ENCODE measurements around the gene FBXO42.
"Not testable (repeated sequence)": the region's sequence is repeated elsewhere in the genome, so short reads cannot be mapped to it uniquely, and the experiment has no call there.

Gene FBXO42

DNA sequence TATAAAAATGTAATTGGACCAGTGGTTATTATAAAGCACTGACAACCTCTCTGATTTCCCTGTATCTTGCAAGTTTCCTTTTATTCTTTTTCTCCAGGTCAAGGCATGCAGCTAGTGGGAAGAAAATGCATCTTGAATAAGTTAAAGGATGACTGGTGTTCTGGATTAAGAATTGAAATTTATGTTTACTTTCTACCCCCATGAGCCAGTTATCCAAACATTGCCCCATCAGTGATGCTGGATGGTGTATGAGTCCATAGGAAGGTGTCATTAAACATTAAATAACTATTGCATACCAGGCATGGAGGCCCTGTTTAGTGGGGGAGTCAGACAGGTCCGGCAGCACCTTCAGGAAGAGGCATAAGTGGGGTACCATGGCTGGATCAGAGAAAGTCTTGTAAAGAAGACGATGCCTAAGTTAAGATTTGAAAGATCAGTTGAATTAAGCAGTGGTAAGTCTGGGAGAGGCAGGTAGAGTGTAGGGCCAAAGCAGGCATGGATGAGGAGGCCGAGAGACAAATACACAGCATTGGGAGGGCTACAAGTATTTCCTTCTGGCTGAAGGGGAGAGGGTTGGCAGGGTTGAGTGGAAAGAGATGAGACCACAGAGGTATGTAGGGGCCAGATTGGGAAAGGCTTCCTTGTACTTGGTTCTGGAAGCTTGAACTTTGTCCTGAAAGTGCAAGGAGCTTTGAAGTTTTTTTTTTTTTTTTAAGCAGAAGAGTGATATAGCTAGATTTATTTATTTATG, 20.4 kb upstream of the FBXO42 start:
- peak; percentile 30 for DNase-seq (ENCODE audit: low spot score)

DNA sequence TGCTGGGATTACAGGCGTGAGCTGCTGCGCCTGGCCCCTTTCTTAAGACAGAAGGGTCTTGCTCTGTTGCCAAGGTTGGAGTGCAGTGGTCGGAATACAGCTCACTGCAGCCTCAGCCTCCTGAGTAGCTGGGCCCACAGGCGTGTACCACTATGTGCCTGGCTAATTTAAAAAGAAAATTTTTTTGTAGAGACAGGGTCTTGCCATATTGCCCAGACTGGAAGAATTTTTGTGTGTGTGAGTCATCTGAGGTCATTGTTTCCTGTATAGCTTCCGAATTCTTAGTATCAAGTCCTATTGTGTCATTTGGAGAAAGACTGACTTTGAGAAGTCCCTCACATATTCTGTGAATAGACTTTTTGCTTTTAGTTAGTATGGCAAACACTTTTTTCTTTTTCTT, 19.4 kb upstream of the FBXO42 start:
- peak; percentile 37 for DNase-seq (ENCODE audit: low spot score)

DNA sequence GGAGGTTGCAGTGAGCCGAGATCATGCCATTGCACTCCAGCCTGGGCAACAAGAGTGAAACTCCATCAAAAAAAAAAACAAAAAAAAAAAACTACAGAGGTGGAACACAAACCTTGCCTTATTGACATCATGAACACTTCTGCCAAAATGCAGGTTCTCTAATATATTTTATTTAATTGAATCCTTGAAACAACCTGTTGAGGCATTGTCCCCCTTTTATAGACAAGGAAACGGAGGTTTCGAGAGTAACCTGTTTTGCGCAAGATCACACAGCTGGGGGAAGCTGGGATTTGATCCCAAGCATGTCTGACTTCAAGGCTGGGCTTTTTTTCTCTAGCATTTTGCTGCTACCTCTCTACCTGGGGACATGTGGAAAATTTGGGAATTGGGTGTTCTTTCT, 17.5 kb upstream of the FBXO42 start:
- DNase-seq (ENCODE audit: low spot score), result no peak

DNA sequence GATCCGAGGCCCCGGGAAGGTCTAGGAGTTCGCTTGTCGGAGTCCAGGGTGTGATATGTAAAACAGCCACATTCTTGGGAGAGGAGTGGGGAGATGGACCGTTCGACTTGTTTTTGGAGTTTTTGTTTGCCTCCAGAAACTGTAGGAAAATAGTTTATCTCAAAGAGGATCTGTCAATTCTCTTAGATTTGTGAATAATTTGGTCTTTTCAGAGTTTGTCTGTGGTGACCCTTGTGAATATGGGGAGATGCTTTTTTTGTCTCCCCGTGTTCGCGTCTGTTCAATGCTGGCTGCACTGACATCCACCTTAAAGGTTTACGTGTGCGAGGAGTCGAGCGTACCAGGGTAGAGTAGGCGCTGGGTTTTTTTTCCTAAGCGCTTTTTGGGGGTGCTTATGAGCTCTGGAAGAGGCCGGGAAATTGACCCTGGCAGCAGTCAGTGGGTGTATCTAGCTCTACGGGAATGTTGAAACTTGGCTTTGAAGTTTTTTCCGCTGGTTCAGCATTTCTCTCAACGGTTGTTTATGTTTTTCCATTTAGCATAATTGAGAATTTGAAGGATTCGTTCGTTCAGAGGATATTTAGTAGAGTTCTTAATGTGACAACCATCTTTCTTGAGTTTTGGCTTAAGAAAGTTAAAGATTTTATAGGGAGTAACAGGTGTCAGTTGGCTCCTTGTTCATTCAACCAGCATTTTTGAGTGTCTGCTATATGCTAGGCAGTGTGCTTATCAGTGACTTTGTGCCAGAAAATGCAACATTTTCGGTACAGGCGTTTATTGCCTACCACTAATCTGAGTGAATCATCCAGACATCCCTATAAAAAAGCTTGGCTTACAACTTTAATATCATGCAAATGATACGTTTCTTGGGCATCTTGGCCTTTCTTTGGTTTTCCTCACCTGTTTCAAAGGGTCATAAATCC, 15.9 kb upstream of the FBXO42 start:
- DNase-seq (ENCODE audit: low spot score), result no peak

DNA sequence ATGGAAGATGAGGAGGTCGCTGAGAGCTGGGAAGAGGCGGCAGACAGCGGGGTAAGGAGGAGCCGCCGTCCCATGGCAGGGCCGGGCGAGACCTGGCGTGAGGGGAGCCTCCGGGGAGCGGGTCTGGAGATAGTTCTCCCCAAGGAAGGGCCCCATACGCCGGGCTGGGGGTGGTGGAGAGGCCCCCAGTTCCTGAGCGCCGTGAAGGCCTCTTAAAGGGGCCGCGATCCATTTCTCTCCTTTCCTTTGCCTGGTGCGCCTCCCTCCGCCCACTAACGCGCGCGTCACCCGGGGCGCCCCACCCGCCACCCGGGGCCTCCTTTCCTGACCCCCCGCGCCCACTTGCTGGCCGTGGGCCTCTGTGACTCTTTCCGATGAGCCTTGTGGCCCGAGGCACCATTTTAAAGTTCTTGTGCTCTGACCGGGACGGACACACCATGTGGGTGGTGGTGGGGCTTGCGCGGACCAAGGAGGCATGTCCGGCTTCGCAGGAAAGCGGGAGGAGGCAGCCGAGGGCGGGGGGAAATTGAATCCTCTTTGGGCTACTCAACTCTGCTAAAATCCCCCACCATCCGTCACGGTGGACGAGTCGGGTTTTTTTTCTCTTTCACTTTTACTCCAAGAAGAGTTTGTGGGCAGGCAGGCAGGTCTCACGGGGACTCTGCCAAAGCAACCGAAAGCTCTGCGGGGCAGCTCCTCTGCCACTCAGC, 15.1 kb upstream of the FBXO42 start:
- peak; percentile 87 for DNase-seq (ENCODE audit: low spot score)

DNA sequence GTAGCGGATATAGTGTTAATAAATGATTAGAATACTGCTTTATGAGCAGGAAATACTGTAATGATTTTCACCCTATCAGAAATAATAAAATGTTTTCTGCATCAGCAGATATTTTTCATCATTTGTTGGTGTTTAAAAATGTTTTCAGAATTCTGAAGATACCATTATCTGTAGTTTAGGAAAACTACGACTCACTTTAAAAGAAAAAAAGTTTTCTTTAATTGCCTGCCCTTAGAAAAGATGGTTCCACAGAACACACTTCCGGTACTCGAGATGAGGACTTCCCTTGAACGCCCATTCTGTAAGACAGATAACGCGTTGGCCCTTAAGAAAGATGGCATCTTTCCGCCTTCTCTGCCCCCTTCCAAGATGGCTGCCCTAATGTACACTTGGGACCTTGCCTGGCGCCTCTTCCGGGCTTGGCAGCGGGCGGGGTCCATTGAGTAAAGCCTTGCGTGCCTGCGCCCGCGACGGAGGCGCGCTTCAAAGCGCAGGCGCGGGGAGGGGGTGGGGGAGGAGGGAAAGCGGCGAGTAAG, 14.5 kb upstream of the FBXO42 start, which contains the start of gene SZRD1:
Gene SZRD1, plus strand, starts transcription at position 521 of the 536 bp plus-strand sequence. CDS start 16 bp downstream, outside the sequence.
- DNase-seq (ENCODE audit: low spot score), result peak; percentile 99

DNA sequence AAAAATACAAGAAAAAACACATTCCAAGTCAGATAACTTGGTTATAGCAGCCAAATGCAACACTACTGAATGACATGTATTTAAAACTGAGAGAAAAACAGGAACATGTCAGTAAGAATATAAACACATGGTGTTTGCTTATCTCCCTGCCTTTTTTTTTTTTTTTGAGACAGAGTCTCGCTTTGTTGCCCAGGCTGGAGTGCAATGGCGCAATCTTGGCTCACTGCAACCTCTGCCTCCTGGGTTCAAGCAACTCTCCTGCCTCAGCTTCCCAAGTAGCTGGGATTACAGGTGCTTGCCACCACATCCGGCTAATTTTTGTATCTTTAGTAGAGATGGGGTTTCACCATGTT, 12.8 kb upstream of the FBXO42 start:
- not testable (repeated sequence) for DNase-seq (ENCODE audit: low spot score)

DNA sequence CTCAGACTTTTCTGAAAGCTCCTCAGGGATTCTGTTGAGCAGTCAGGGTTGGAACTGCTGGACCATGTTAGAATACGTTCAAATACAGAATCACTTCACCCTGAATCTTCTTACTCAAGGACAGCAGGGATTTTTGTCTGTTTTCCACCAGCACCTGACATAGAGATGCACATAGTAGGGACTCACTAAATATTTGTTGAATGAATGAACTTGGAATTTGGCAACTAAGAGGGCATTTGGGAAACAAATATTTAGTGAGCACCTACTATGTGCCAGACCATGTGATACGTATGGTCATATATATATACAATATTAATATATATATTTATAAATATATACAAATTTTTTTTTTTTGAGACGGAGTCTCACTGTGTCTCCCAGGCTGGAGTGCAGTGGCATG, 4.6 kb upstream of the FBXO42 start:
- DNase-seq (ENCODE audit: low spot score), result no peak

DNA sequence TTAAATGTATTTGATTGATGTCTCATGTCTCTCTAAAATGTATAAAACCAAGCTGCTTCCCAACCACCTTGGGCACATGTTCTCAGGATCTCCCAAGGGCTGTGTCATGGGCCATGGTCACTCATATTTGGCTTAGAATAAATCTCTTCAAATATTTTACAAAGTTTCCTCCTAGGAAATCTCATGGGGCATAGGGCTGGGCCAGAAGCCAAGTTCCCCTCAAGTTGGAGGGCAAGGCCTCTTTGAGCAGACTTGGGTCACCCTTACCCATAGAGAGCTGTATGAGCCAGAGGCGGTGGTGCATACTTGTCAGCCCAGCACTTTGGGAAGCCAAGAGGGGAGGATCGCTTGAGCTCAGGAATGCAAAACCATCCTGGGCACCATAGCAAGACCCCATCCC, 2.3 kb upstream of the FBXO42 start:
- DNase-seq (ENCODE audit: low spot score), result no peak

DNA sequence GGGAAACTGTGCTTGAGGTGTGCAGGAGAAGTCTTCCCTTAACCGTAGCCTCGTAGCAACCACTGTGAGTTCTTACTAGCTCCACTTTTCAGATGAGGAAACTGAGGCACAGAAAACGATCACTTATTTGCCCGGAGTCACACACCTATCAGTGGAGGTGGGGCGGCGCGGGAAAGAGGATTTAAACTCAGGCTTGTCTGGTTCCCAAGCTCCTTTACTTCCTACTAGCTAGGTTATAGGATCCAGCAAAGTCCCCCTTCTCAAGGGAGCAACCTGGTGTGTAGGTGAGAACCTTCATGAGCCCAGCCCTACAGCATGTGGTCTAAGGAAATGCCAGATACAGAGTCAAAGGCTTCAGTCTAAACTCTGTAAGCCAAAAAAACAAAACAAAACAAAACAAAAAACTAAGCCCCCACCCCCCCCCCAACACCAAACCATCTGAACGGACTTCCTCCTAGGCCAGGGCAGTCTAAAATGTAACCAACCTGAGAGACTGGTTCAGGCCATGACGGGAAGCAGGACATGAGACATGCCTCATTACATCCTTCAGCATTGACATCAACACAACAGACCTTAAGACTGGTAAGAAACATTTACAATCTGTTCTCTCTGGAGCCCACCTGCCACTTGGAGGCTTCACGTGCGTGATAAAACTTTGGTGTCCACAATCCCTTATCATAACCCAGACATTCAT, 709 bp upstream of the FBXO42 start:
- DNase-seq (ENCODE audit: low spot score), result peak; percentile 64

DNA sequence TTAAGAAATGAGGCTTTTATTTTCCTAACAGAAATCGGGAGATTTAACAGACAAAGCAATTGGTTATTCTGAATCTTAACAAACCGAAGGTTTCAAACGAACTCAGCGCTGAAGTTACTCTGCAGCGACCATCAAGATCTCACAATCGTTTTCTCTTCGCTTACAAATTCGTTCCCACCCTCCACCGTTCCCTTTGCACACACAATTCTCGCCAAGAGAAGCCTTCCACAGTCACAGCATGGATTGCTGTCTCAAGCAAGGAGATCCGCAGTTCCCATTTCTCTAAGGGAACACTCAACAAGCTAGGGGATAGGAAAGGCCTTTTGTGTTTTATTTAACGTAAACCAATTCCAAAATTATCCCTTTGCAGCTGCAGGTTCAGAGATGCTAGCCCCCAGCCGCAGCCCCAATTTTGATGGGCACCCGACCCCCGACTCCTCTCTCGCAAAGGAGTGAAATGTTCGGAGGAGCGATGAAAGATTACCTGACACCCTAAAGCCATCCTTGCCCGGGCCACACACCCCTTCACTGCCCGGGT, 755 bp downstream of the FBXO42 start:
- DNase-seq (ENCODE audit: low spot score), result peak; percentile 31

DNA sequence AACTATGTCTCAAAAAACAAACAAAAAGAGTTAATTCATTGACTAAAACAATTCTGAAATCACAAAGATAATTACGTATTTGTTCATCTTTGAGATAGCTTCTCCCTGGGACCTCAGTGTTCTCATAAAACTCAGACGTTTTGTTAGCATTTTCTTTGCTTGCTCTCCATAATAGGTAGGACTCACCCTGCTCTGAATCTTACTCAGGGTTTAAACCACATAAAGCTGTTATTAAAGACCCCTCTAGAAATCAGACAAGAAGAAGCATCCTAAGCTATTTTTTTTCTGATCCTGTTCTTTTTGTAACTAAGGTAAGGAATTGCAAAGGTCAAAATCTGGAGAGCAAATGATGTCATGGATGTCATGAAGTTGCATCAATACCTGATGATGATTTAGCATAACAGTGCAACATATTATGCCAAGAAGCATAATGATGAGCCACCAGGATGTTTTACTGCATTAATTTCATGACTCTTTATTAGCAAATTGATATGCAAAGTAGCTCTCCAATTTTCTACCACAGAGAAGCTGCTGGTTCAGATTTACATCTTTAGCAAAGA, 2.4 kb downstream of the FBXO42 start:
- DNase-seq (ENCODE audit: low spot score), result no peak

DNA sequence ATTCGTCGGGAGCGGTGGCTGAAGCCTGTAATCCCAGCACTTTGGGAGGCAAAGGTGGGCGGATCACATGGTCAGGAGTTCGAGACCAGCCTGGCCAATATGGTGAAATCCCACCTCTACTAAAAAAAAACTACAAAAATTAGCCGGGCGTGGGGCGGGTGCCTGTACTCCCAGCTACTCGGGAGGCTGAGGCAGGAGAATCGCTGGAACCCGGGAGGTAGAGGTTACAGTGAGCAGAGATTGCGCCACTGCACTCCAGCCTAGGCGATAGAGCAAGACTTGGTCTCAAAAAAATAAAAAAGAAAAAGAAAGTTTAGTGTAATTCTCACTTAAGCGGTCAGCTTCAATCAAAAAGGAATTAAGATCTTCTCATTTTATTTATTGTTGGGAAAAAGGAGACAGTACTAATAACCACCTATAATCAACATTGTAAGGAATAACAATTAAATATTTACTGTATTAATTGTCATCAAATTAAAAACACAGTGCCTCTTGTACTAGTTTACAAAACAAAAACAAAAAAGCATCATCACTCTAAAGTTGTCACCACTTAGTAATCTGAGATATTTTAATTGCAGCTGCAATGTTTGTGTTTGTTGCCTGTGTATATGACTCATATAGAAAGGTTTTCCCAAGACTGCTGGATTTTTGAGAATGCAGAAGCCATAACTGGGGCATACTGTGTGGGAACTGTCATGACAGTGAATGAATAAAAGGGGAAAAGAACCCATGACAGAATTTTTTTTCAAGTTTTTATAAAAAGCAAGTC, 3.7 kb downstream of the FBXO42 start:
- peak; percentile 49 for DNase-seq (ENCODE audit: low spot score)

DNA sequence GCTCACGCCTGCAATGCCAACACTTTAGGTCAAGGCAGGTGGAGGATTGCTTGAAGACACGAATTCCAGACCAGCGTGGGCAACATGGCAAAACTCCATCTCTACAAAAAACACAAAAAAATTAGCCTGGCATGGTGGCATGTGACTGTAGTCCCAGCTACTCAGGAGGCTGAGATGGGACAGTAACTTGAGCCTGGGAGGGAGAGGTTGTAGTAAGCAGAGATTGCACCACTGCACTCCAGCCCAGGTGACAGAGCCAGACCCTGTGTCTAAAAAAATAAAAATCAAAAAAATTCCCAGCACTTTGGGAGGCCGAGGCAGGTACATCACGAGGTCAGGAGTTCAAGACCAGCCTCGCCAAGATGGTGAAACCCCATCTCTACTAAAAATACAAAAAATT, 9.0 kb downstream of the FBXO42 start:
- DNase-seq (ENCODE audit: low spot score), result not testable (repeated sequence)

DNA sequence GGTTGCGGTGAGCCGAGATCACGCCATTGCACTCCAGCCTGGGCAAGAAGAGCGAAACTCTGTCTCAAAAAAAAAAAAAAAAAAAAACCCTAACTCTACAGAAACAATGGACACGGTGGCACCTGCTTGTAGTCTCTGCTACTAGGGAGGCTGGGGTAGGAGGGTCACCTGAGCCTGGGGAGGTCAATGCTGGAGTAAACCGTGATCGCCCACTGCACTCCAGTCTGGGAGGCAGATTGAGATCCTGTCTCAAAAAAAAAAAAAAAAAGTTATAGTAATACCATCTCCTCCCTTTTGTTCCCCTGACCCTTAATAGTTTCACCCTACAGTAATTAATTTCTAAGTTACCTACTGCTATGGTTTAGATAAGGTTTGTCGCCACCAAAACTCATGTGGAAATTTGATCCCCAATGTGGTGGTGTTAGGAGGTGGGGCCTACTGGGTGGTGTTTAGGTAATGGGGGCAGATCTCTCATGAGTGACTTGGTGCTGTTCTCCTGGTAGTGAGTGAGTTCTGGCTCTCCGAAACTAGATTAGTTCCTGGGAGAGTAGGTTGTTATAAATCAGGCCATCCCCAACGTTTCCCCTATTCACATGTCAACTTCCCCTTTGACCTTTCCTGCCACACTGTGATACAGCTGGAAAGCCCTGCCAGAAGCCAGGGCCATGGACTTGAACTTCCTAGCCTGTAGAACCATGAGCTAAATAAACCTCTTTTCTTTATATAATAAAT, 9.8 kb downstream of the FBXO42 start:
- no peak for DNase-seq (ENCODE audit: low spot score)

DNA sequence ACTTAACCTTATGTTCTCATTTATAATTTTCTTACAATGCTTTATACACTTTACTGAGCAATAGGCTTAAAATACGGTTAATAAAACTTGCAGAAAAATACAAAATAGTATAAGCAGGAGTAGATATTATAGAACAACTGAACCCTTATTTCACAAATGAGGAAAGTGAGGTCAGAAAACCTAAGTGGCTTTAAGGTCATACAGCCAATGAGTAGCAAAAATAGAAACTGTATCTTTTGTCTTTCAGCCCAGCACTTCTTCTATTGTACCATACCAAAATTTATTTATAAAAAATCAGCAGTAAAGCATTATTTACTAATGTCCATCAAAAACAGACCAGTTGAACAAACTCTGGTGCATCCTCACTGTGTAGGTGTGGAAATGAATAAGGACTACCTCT, 11.6 kb downstream of the FBXO42 start:
- DNase-seq (ENCODE audit: low spot score), result no peak

DNA sequence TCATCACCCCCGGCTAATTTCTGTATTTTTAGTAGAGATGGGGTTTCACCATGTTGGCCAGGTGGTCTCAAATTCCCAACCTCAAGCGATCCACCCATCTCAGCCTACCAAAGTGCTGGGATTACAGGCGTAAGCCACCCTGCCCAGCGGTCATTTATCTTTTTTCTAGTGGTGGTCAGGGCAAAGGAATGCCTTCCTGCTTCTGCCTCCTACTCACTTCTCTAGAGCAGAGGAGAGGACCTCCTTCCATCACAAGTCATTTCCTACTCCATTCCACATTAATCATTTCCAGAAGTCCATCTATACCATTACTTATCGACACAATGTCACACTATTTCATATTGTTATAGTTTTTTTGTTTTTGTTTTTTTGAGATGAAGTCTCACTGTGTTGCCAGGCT, 13.3 kb downstream of the FBXO42 start:
- no peak for DNase-seq (ENCODE audit: low spot score)

DNA sequence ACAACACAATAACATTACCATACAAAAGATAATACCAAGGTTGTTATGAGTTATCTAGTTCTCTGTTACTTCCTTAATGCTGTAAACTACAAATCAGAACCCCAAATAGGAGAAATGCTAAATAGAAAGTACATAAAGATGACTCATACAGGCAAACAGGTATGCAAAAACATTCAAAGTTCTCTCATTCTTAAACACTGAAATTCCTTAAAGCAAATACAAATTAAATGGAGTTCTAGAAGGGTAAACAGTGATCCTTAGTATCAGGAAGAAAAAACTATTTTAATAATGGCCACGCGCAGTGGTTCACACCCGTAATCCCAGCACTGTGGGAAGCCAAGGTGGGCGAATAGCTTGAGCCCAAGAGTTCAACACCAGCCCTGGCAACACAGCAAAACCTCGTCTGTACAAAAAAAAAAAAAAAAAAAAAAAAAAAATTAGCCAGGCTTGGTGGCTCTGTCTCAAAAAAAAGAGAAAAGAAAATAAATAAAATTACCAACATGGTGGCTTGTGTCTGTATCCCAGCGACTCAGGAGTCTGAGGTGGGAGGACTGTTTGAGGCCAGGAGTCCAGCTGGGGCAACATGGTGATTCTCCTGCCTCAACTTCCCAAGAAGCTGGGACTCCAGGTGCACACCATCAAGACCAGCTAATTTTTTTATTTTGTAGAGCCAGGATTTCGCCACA, 17.5 kb downstream of the FBXO42 start:
- DNase-seq (ENCODE audit: low spot score), result peak; percentile 42

DNA sequence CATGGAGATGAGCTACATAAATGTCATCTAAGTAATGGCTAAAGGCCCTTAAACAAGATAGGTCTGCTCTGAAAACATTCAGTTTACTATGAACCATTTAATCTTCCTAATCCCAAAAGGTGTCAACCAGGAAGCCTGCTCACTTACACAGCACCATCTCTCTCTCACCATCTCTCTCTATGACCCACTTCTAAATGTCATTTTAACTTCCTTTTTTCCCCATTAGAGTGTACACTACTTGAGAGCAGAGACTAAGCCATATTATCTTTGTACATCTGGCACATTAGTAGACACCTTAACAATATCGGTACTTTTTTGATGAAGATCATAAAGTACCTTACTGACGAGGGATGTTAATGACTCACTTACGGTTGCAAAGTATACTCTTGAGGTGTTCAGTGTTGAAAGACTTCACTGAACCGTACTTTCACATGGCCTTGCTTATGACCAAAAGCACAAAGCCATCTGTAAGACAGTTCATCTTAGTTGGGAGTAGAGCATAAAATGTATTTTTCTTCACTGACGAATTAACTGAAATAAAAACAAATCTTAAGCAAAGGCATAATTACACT, 25.4 kb downstream of the FBXO42 start:
- peak; percentile 13 for DNase-seq (ENCODE audit: low spot score)

All from kidney tubule cell (primary cell).